ENCODE results near the gene PLXND1. TPM values are rescaled to one million over a fixed set of nuclear protein-coding genes. Genes with fewer than 3 reads are reported as not detected.

The PLXND1 gene
- total RNA-seq, 2 experiments from 2014 or later: 30.0 to 38.3 TPM

- H3K9me3 Mint-ChIP-seq: no peaks in the 10 kb centered on the region
- POLR2A ChIA-PET: no interaction called here
- no peak for ATAC-seq (ENCODE audit: low read depth)
- H3K27me3 Mint-ChIP-seq: no peaks in the 10 kb centered on the region
- H3K4me3 Mint-ChIP-seq: no peak overlapping the region
- H3K27ac Mint-ChIP-seq: no peak overlapping the region
- H3K4me1 Mint-ChIP-seq: peaks cover 2% of the 10 kb centered on the region
- H3K36me3 Mint-ChIP-seq: no peaks in the 10 kb centered on the region
- DNase-seq: no peak
Observed at GRCh38 chr3:129562803-129563202, 43.7 kb downstream of the PLXND1 start.

DNA sequence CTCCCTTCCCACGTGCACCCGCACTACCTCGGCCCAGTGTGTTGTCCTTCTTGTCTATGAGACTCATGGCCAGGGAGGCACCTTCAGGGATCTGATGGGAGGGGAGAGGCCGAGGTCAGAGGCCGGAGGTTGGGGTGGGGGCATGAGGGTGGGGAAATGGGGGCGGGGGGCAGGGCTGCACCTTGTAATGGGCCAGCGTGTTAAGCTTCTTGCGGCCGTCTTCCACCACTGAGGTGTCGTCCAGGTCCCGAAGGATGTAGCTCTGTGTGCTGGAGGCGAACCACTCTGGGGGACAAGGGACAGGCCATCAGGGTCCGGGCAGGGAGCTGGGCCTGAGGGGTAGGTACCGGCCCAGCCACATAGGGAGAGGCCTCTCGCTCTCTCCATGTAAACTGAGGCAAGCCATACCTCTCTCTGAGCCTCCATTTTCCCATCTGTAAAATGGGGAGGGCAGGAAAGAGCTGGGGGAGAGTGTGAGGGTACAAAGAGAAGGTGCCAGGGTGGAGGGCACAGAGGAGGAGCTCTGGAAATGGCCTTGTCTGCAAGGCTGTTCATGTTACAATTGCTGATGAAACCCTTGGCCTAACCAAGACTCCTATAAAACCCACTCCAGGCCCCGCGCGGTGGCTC lies 44.7 kb downstream of the PLXND1 start:
- POLR2A ChIA-PET: interaction anchor here (0.6 kb wide), 1 partner anchor 189 kb away, joined by 4 read pairs; no protein-coding TSS in a partner anchor
- H3K4me1 Mint-ChIP-seq: peaks cover 2% of the 10 kb centered on the region
- H3K9me3 Mint-ChIP-seq: no peaks in the 10 kb centered on the region
- no peak overlapping the region for H3K27ac Mint-ChIP-seq
- DNase-seq (no peak), ATAC-seq (ENCODE audit: low read depth) (no peak)
- no peaks in the 10 kb centered on the region for H3K27me3 Mint-ChIP-seq
- H3K4me3 Mint-ChIP-seq: no peak overlapping the region
- no peaks in the 10 kb centered on the region for H3K36me3 Mint-ChIP-seq

GRCh38 chr3:129560911-129561594 lies 45.4 kb downstream of the PLXND1 start:
- ATAC-seq (ENCODE audit: low read depth): no peak
- no peak for DNase-seq
- no peaks in the 10 kb centered on the region for H3K36me3 Mint-ChIP-seq
- no peaks in the 10 kb centered on the region for H3K9me3 Mint-ChIP-seq
- POLR2A ChIA-PET: interaction anchor here (0.6 kb wide), 1 partner anchor 189 kb away, joined by 4 read pairs; no protein-coding TSS in a partner anchor
- H3K4me3 Mint-ChIP-seq: no peak overlapping the region
- no peak overlapping the region for H3K27ac Mint-ChIP-seq
- peaks cover 2% of the 10 kb centered on the region for H3K4me1 Mint-ChIP-seq
- no peaks in the 10 kb centered on the region for H3K27me3 Mint-ChIP-seq

DNA sequence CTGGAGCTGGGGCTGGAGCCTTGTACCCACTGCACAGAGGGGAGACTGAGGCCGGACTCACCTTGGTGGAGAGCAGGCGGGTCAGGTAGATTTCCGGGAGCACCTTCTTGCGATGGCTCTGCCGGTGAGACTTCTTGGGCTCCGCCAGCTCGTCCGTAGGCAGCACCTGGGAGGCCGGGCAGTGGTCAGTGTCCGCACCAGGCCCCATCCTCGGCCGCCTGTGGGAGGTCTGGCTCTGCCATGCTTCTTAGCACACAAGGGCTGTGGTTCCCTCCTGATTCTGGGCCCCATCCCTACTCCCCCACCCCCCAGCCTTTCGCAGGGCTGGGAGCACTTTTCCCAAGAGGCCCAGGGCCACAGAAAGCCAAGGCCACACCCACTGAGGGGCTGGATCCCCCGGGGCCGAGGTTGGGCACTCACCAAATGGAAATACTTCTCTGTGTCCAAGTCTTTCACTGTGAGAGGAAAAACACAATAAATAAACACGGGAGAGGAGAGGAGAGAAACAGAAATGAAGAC lies 46.1 kb downstream of the PLXND1 start:
- Mint-ChIP-seq H3K4me1 (peaks cover 2% of the 10 kb centered on the region), H3K4me3 (no peak overlapping the region), H3K9me3 (no peaks in the 10 kb centered on the region), H3K27ac (no peak overlapping the region), H3K27me3 (no peaks in the 10 kb centered on the region), H3K36me3 (no peaks in the 10 kb centered on the region)
- POLR2A ChIA-PET: no interaction called here
- no peak for ATAC-seq (ENCODE audit: low read depth)
- no peak for DNase-seq

DNA sequence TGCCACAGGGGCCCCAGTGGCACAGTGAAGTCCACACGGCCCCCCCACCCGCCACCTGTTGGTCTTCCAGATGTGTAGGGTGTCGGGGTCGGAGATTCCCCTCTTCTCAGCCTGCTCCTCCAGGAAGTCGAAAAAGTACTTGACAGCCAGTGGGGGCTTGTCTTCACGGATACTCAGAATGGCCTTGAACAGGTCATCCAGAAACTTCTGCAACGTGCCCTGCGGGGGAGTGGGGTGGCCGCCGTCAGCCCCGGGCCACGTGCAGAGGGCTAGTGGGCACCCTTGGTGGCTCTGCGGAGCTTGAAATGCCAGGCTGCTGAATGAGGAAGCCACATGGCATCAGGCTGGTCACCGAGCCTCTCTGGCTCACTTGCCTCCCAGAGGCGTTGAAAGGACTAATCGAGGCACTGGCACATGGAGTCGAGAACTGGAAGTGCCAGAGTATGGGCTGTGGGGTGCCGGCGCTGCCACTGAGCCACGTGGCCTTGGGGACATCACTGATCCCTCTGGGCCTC lies 46.9 kb downstream of the PLXND1 start:
- H3K4me1 Mint-ChIP-seq: peaks cover 2% of the 10 kb centered on the region
- POLR2A ChIA-PET: no interaction called here
- H3K9me3 Mint-ChIP-seq: no peaks in the 10 kb centered on the region
- H3K36me3 Mint-ChIP-seq: no peaks in the 10 kb centered on the region
- H3K4me3 Mint-ChIP-seq: no peak overlapping the region
- no peak overlapping the region for H3K27ac Mint-ChIP-seq
- ATAC-seq (ENCODE audit: low read depth) (no peak), DNase-seq (no peak)
- peaks cover 5% of the 10 kb centered on the region for H3K27me3 Mint-ChIP-seq

- no peak for DNase-seq
- no peaks in the 10 kb centered on the region for H3K9me3 Mint-ChIP-seq
- H3K36me3 Mint-ChIP-seq: no peaks in the 10 kb centered on the region
- POLR2A ChIA-PET: no interaction called here
- H3K4me3 Mint-ChIP-seq: no peak overlapping the region
- H3K4me1 Mint-ChIP-seq: peaks cover 4% of the 10 kb centered on the region
- no peak overlapping the region for H3K27ac Mint-ChIP-seq
- peaks cover 11% of the 10 kb centered on the region for H3K27me3 Mint-ChIP-seq
- no peak for ATAC-seq (ENCODE audit: low read depth)
Observed at GRCh38 chr3:129558772-129559564, 47.5 kb downstream of the PLXND1 start.

DNA sequence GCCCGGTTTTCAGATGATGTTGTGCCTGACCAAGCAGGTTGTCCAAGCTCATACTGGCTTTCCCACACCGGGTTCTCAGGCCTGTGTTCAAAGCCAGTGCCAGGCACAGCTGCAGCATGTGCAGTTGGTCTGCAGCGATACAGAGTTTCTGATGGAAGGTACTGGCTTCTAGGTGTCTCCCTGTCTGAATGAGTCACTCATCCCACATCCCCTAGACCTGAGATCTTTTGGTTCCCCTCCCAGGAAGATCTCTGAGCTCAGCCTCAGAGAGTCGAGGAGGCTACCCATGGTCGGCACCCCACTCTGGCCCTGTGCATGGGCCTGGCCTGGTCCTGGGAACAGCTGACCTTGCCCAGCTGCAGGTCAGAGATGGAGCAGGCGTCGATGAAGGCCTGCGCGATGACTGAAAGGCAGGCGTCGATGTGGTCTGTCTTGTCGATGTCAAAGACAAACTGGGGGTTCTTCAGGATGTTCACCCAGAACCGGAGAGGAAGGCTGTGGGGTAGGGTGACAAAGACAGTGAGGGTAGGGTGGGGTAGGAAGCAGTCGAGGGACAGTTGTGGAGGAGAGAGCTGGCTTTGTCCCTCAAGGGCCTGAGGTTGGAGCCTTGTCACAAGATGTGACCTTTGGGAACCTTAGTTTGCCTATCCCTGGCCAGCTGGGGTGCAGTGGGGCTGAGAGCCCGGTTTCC lies 48.2 kb downstream of the PLXND1 start:
- ATAC-seq (ENCODE audit: low read depth) (no peak), DNase-seq (no peak)
- Mint-ChIP-seq H3K27me3 (peaks cover 15% of the 10 kb centered on the region), H3K9me3 (no peaks in the 10 kb centered on the region), H3K4me1 (peaks cover 5% of the 10 kb centered on the region), H3K36me3 (no peaks in the 10 kb centered on the region), H3K4me3 (no peak overlapping the region), H3K27ac (no peak overlapping the region)
- POLR2A ChIA-PET: no interaction called here

- POLR2A ChIA-PET: no interaction called here
Observed at GRCh38 chr3:129557548-129557894, 49.0 kb downstream of the PLXND1 start.

GRCh38 chr3:129556890-129557547 lies 49.5 kb downstream of the PLXND1 start:
- POLR2A ChIA-PET: no interaction called here
- Mint-ChIP-seq H3K27ac (no peak overlapping the region), H3K36me3 (no peaks in the 10 kb centered on the region), H3K4me3 (no peak overlapping the region), H3K27me3 (peaks cover 16% of the 10 kb centered on the region), H3K9me3 (no peaks in the 10 kb centered on the region), H3K4me1 (peaks cover 5% of the 10 kb centered on the region)
- DNase-seq (no peak), ATAC-seq (ENCODE audit: low read depth) (no peak)

More at GRCh38 chr3:129557548-129557894, 49.0 kb downstream of the PLXND1 start:
- ATAC-seq (ENCODE audit: low read depth): no peak
- no peaks in the 10 kb centered on the region for H3K9me3 Mint-ChIP-seq
- H3K27me3 Mint-ChIP-seq: peaks cover 16% of the 10 kb centered on the region
- H3K4me3 Mint-ChIP-seq: no peak overlapping the region
- no peak overlapping the region for H3K27ac Mint-ChIP-seq
- no peak for DNase-seq
- H3K36me3 Mint-ChIP-seq: no peaks in the 10 kb centered on the region
- H3K4me1 Mint-ChIP-seq: peaks cover 5% of the 10 kb centered on the region

GRCh38 chr3:129556358-129556695 lies 50.1 kb downstream of the PLXND1 start:
- no peak overlapping the region for H3K4me3 Mint-ChIP-seq
- H3K27ac Mint-ChIP-seq: no peak overlapping the region
- POLR2A ChIA-PET: no interaction called here
- ATAC-seq (ENCODE audit: low read depth): no peak
- H3K9me3 Mint-ChIP-seq: no peaks in the 10 kb centered on the region
- H3K36me3 Mint-ChIP-seq: no peaks in the 10 kb centered on the region
- DNase-seq: no peak
- peaks cover 19% of the 10 kb centered on the region for H3K27me3 Mint-ChIP-seq
- peaks cover 5% of the 10 kb centered on the region for H3K4me1 Mint-ChIP-seq

DNA sequence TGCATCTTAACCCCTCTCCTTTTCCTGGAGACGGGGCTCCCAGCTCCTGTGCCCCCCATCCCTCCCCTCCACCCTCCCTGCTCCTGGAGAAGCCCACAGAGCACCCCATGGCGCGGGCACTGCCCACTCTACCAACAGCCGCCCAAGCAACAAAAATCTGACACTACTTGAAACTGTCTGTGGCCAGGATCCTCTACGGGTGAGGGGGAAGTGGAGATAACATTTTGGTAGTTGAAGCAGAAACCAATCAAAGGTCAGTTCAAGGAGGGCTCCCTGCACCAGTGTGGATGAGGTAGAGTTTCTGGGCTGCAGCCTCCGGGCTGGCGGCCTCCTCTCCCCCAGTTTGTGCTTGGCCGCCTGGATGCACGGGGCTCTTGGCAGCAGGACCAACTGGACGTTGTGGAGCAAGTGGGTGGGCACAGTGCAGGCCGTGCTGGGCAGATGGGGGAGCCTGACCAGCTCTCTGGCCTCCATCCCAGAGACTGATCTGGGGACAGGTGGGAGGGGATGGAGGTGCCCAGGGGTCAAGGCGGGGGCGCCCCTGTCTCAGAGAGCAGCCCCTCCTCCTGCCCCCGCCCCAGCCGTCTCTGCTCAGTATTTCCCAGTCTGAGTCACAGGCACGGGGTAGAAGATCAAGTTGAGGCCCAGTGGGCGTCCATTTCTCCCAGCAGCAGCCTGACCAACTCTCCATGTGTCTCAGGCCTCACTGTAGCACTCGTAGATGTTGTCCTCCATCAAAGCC lies 50.7 kb downstream of the PLXND1 start:
- POLR2A ChIA-PET: no interaction called here
- ATAC-seq (ENCODE audit: low read depth) (no peak), DNase-seq (no peak)
- Mint-ChIP-seq H3K27ac (no peak overlapping the region), H3K4me1 (peaks cover 5% of the 10 kb centered on the region), H3K9me3 (no peaks in the 10 kb centered on the region), H3K27me3 (peaks cover 20% of the 10 kb centered on the region), H3K4me3 (no peak overlapping the region), H3K36me3 (no peaks in the 10 kb centered on the region)

DNA sequence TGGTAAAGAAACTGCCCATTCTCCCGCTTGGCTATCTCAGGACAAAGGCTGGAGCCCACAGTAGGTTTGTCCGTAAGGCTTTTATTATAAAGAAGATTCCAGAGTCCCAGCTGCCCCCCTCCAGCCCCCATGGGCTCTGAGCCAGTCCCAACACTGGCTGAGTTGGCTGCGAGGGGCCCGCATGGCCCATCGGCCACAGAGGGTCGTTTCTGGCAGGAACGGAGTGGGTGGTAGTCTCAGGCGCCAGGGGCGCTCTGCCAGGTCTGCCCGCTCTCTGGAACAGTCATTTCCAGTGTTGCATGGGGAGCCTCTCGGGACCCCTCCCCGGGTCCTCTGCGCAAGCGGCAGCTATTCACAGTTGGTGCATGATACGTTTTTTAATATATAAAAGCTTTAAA lies 51.3 kb downstream of the PLXND1 start:
- H3K27ac Mint-ChIP-seq: no peak overlapping the region
- no peak overlapping the region for H3K4me3 Mint-ChIP-seq
- ATAC-seq (ENCODE audit: low read depth) (no peak), DNase-seq (no peak)
- peaks cover 20% of the 10 kb centered on the region for H3K27me3 Mint-ChIP-seq
- peaks cover 3% of the 10 kb centered on the region for H3K4me1 Mint-ChIP-seq
- H3K36me3 Mint-ChIP-seq: no peaks in the 10 kb centered on the region
- POLR2A ChIA-PET: no interaction called here
- H3K9me3 Mint-ChIP-seq: no peaks in the 10 kb centered on the region

Measured in activated naive CD8-positive, alpha-beta T cell treated with anti-CD3 and anti-CD28 coated beads, Interleukin-2, amount 10 ng/mL, durations not matched to agents 7 days and 5 days (primary cell).